HepG2 (cell line): ENCODE data around the gene MLF1. TPM values are rescaled to one million over a fixed set of nuclear protein-coding genes. Genes with fewer than 3 reads are reported as not detected.
"Not testable (repeated sequence)": the region's sequence is repeated elsewhere in the genome, so short reads cannot be mapped to it uniquely, and the experiment has no call there.

Experiments
- ATAC-seq: fragments of 200-7000 bp; cut with Tn5 transposase; 3 replicates; pipeline ENCODE4 v1.9.1; 2020; ENCODE audit warnings: mild to moderate bottlenecking, moderate library complexity
- BruUV-seq: library from RNA; stranded (reverse); fragments of 400-500 nt; replicated peaks from 2 replicates; lab custom pipeline; 2021; lab: Mats Ljungman, UMichigan
- CTCF ChIA-PET: fragments of 300-600 bp; formaldehyde crosslinking; extraction: SDS; loops from one replicate; lab custom pipeline; 2021; ENCODE audit warnings: low total read pairs, inconsistent platforms, low intra/inter-chr PET ratio; lab: Yijun Ruan, JAX
- POLR2A ChIA-PET: fragments of 350-600 bp; sonication (Branson Sonifier 250); formaldehyde crosslinking; loops from one replicate; lab custom pipeline; 2020; ENCODE audit warnings: antibody characterized with exemption, inconsistent platforms; lab: Yijun Ruan, JAX
- DNase-seq: peaks from one replicate; pipeline ENCODE4 v3.0.0-alpha.2; 2015; ENCODE audit warnings: low spot score
- FAIRE-seq: peaks from 3 replicates; lab custom pipeline; 2011; peaks lifted over from hg19 to GRCh38; lab: Jason Lieb, UNC
- H2AFZ ChIP-seq: one replicate; pipeline ENCODE4 v1.6.1; 2011; ENCODE audit warnings: low read length, inconsistent platforms
- H3K27ac ChIP-seq: fragments of 300-600 bp; 3 replicates; pipeline ENCODE4 v1.8.0; 2011; ENCODE audit warnings: mixed run types, mild to moderate bottlenecking, mixed read lengths, low read length, inconsistent platforms; ENCODE audit not compliant: insufficient read depth; ENCODE audit errors: extremely low read length
- H3K27me3 ChIP-seq, 2 experiments: fragments of 200-600 bp in 1 of 2; 2 replicates in 1 of 2; 3 replicates in 1 of 2; pipeline versions ENCODE4 v1.6.0 to v1.8.0; 2011; ENCODE audit warnings: low read length in 2 of 2, mild to moderate bottlenecking in 2 of 2, moderate library complexity in 2 of 2, inconsistent platforms in 1 of 2; ENCODE audit not compliant: insufficient read depth in 2 of 2, control insufficient read depth in 1 of 2
- H3K36me3 ChIP-seq, 2 experiments: fragments of 200-600 bp in 1 of 2; replicated peaks in 1 of 2; 2 replicates in 1 of 2; 3 replicates in 1 of 2; pipeline versions ENCODE4 v1.5.1 to v1.8.0; 2011; ENCODE audit warnings: low read length in 2 of 2, inconsistent platforms in 1 of 2; ENCODE audit not compliant: insufficient read depth in 2 of 2, control insufficient read depth in 1 of 2
- H3K4me1 ChIP-seq: 2 replicates; pipeline ENCODE4 v1.5.1; 2012; ENCODE audit warnings: low read length, inconsistent platforms; ENCODE audit not compliant: insufficient read depth
- H3K4me2 ChIP-seq: 2 replicates; pipeline ENCODE4 v1.6.0; 2011; ENCODE audit warnings: low read depth, low read length, inconsistent platforms
- H3K4me3 ChIP-seq, 3 experiments: fragments of 200-600 bp in 1 of 3; sonication (generic), shearing (Covaris generic) in 1 of 3; replicated peaks in 1 of 3; 2 replicates each; pipeline ENCODE4 v1.5.1; 2011 to 2016; ENCODE audit warnings: low read length in 3 of 3, inconsistent platforms in 2 of 3, low read depth in 2 of 3, mild to moderate bottlenecking in 2 of 3, control low read depth in 1 of 3, mixed read lengths in 1 of 3; ENCODE audit not compliant: insufficient read depth in 1 of 3
- H3K79me2 ChIP-seq: one replicate; pipeline ENCODE4 v1.6.1; 2011; ENCODE audit warnings: low read length, inconsistent platforms; ENCODE audit not compliant: insufficient read depth
- H3K9ac ChIP-seq: 2 replicates; pipeline ENCODE4 v1.6.0; 2011; ENCODE audit warnings: mild to moderate bottlenecking, low read depth, low read length, inconsistent platforms; ENCODE audit not compliant: insufficient read depth
- H3K9me3 ChIP-seq: 2 replicates; pipeline ENCODE4 v1.5.1; 2012; ENCODE audit warnings: mild to moderate bottlenecking, low read length
- H4K20me1 ChIP-seq: 2 replicates; pipeline ENCODE4 v1.6.0; 2011; ENCODE audit warnings: inconsistent platforms, mild to moderate bottlenecking, low read length, moderate library complexity; ENCODE audit not compliant: insufficient read depth
- ARID5B ChIP-seq: IDR thresholded peaks from 2 replicates; pipeline ENCODE4 v1.4.0; 2020; ENCODE audit warnings: mild to moderate bottlenecking, missing genetic modification reagents
- EED ChIP-seq: sonication (generic); formaldehyde crosslinking; IDR thresholded peaks from 2 replicates; pipeline ENCODE4 v1.5.0; 2020; ENCODE audit warnings: mild to moderate bottlenecking, missing genetic modification reagents
- FOXA3 ChIP-seq: IDR thresholded peaks from 2 replicates; pipeline ENCODE4 v1.6.1; 2016; ENCODE audit warnings: missing genetic modification reagents, missing compliant biosample characterization
- HIVEP1 ChIP-seq: sonication (generic); formaldehyde crosslinking; IDR thresholded peaks from 2 replicates; pipeline ENCODE4 v1.4.0; 2020; ENCODE audit warnings: mild to moderate bottlenecking, missing genetic modification reagents
- MXD4 ChIP-seq: IDR thresholded peaks from 2 replicates; pipeline ENCODE4 v1.6.1; 2016; ENCODE audit warnings: mild to moderate bottlenecking, missing biosample characterization, missing genetic modification reagents
- MYNN ChIP-seq: sonication (generic); formaldehyde crosslinking; IDR thresholded peaks from 2 replicates; pipeline ENCODE4 v1.4.0; 2020; ENCODE audit warnings: mild to moderate bottlenecking, low read depth, missing genetic modification reagents
- TARDBP ChIP-seq: sonication (generic); formaldehyde crosslinking; IDR thresholded peaks from 2 replicates; pipeline ENCODE4 v1.8.0; 2022; ENCODE audit warnings: mild to moderate bottlenecking, missing genetic modification reagents
- TERF1 ChIP-seq: sonication (generic); formaldehyde crosslinking; IDR thresholded peaks from 2 replicates; pipeline ENCODE4 v1.8.0; 2022; ENCODE audit warnings: mild to moderate bottlenecking, missing genetic modification reagents, moderate library complexity
- ZMYM2 ChIP-seq: sonication (generic); formaldehyde crosslinking; IDR thresholded peaks from 2 replicates; pipeline ENCODE4 v1.8.0; 2022; ENCODE audit warnings: mild to moderate bottlenecking, missing genetic modification reagents
- ZMYM4 ChIP-seq: sonication (generic); formaldehyde crosslinking; IDR thresholded peaks from 2 replicates; pipeline ENCODE4 v1.8.1; 2023; ENCODE audit warnings: mild to moderate bottlenecking, missing genetic modification reagents
- ZNF296 ChIP-seq: sonication (generic); formaldehyde crosslinking; conservative IDR thresholded peaks from 2 replicates; pipeline ENCODE4 v1.5.0; 2020; ENCODE audit warnings: mild to moderate bottlenecking, missing genetic modification reagents
- ZNF547 ChIP-seq: sonication (generic); formaldehyde crosslinking; IDR thresholded peaks from 2 replicates; pipeline ENCODE4 v1.5.1; 2020; ENCODE audit warnings: mild to moderate bottlenecking, missing genetic modification reagents
- ZNF558 ChIP-seq: sonication (generic); formaldehyde crosslinking; IDR thresholded peaks from 2 replicates; pipeline ENCODE4 v1.9.0; 2022; ENCODE audit warnings: mild to moderate bottlenecking, missing genetic modification reagents, borderline replicate concordance
- WGBS: methylation state at CpG from one replicate; pipeline ENCODE4 v1.1.6; 2017; ENCODE audit warnings: low lambda C conversion rate; 5-methylcytosine and 5-hydroxymethylcytosine counted together
- in situ Hi-C: cut with HindIII; loops from 2 replicates; pipeline ENCODE4 v1.10.0; 2017; ENCODE audit warnings: low pct_unique_long_range_greater_than_20kb; ENCODE audit not compliant: extremely low pct_ligation_motif_present
- intact Hi-C: fragments of 100-400 bp; cut with micrococcal nuclease; formaldehyde crosslinking; loops from one replicate; pipeline ENCODE4 v1.10.0; 2022; ENCODE audit not compliant: unreplicated experiment
- polyA plus RNA-seq, 8 experiments: library from polyadenylated mRNA; depleted of rRNA in 3 of 8; stranded (reverse) in 7 of 8; unstranded in 1 of 8; fragments of >200 nt; fragmentation: Illumina TruSeq in 4 of 8; extraction: Trizol in 4 of 8; gene quantifications; 2 replicates each; pipeline versions ENCODE4 v1.2.1 to v1.2.3, GENCODE V29; 2011 to 2016; ENCODE audit warnings: low read depth in 4 of 8, missing spikeins in 1 of 8, mixed read lengths in 1 of 8; ENCODE audit not compliant: insufficient read depth in 1 of 8
- total RNA-seq, 5 experiments: library from RNA; depleted of rRNA; stranded (reverse); fragments of >200 nt; fragmentation: Illumina TruSeq; extraction: Trizol; gene quantifications; 2 replicates each; pipeline ENCODE4 v1.2.3, GENCODE V29; 2016; ENCODE audit warnings: low read depth in 1 of 5

The MLF1 gene
- total and polyA plus RNA-seq, 2 of the 13 experiments (the other 11 are each of a cell fraction or from before 2014, with no cell fraction given): 0.88 to 1.0 TPM

- TF ChIP-seq ZMYM4 (CRISPR knock-in tag) (no peak), MYNN (CRISPR knock-in tag) (no peak), MXD4 (CRISPR knock-in tag) (no peak), HIVEP1 (CRISPR knock-in tag) (no peak)
Measured at GRCh38 chr3:158548691-158549090, 22.3 kb upstream of the MLF1 start (continued).

- ATAC-seq, H2AFZ ChIP-seq, H3K27ac ChIP-seq, H3K4me1 ChIP-seq, POLR2A ChIA-PET, BruUV-seq, CTCF ChIA-PET, H3K4me3 ChIP-seq, H3K79me2 ChIP-seq, H3K27me3 ChIP-seq, H3K9ac ChIP-seq, H3K9me3 ChIP-seq, DNase-seq, FAIRE-seq, H3K36me3 ChIP-seq, H3K4me2 ChIP-seq, H4K20me1 ChIP-seq: not testable (repeated sequence)
- WGBS: 96% methylated on average over 9 of the region's 9 CpGs
- intact Hi-C loops (loop anchor here (5.0 kb wide), 1 partner anchor 92 kb away; the partner anchor contains the start of gene GFM1), in situ Hi-C loops (loop anchor here (25.0 kb wide), 2 partner anchors 237 to 938 kb away; no protein-coding TSS in a partner anchor)
Measured at GRCh38 chr3:158549938-158550337, 21.1 kb upstream of the MLF1 start.

- Histone ChIP-seq H3K4me2 (peak overlapping the region; percentile 44; the same call in 1 of the 2 replicates), H2AFZ (no peak overlapping the region), H3K9ac (no peak overlapping the region), H3K4me1 (peaks cover 7% of the 10 kb centered on the region), H3K36me3 (no peaks in the 10 kb centered on the region), H4K20me1 (no peaks in the 10 kb centered on the region), H3K27ac (no peak overlapping the region), H3K27me3 (no peaks in the 10 kb centered on the region), H3K79me2 (no peaks in the 10 kb centered on the region), H3K4me3 (no peak overlapping the region), H3K9me3 (no peaks in the 10 kb centered on the region)
- 1% methylated on average over 2 of the region's 2 CpGs for WGBS
- DNase-seq: peak; percentile 74
- ATAC-seq: peak; percentile 99
- intact Hi-C loops (loop anchor here (5.0 kb wide), 1 partner anchor 90 kb away; the partner anchor contains the start of gene GFM1), in situ Hi-C loops (no loop called here)
- FAIRE-seq: peak; percentile 28
- CTCF ChIA-PET: no interaction called here
- no TSS peak for BruUV-seq
- POLR2A ChIA-PET: no interaction called here
- TF ChIP-seq TERF1: no peak
- TF ChIP-seq TARDBP (CRISPR knock-in tag): peak; percentile 39; the same call in 1 of the 2 replicates
- peak; percentile 76 for TF ChIP-seq FOXA3 (CRISPR knock-in tag)
- no peak for TF ChIP-seq ZNF558 (CRISPR knock-in tag)
- no peak for TF ChIP-seq EED
- TF ChIP-seq ARID5B (CRISPR knock-in tag): peak; percentile 68; the same call in 1 of the 2 replicates
- no peak for TF ChIP-seq ZNF296 (CRISPR knock-in tag)
- TF ChIP-seq ZNF547 (CRISPR knock-in tag): no peak
- no peak for TF ChIP-seq ZMYM2 (CRISPR knock-in tag)
Measured at GRCh38 chr3:158552124-158552523, 18.9 kb upstream of the MLF1 start.
